Breast epithelium (tissue), 3 donors: Measurements from ENCODE around the gene DAB2IP.

Experiments
- POLR2A ChIP-seq: fragments of 450-650 bp; IDR thresholded peaks from one replicate; pipeline ENCODE4 v1.6.1; 2016; ENCODE audit warnings: antibody characterized with exemption, mild to moderate bottlenecking, moderate library complexity
- TF ChIP-seq, protein P1 (sequence below), 3 donors: fragments of 450-650 bp; IDR thresholded peaks; one replicate each; pipeline ENCODE4 v1.5.1; 2016 to 2017; ENCODE audit warnings: antibody characterized with exemption in 3 of 3, mild to moderate bottlenecking in 3 of 3, moderate library complexity in 3 of 3

DNA sequence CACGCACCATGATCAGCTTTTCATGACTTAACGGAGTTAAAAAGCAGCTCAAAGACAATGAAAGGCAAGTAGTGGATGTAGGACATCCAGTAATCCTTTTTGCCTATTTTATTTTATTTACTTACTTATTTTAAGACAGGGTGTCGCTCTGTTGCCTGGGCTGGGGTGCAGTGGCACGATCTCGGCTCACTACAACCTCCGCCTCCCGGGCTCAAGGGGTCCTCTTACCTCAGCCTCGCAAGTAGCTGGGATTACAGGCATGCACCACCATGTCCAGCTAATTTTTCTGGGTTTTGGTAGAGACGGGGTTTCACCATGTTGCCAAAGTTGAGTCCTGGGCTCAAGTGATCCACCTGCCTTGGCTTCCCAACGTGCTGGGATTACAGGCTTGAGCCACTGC, 148.9 kb downstream of the DAB2IP start:
- TF ChIP-seq, protein P1, sequence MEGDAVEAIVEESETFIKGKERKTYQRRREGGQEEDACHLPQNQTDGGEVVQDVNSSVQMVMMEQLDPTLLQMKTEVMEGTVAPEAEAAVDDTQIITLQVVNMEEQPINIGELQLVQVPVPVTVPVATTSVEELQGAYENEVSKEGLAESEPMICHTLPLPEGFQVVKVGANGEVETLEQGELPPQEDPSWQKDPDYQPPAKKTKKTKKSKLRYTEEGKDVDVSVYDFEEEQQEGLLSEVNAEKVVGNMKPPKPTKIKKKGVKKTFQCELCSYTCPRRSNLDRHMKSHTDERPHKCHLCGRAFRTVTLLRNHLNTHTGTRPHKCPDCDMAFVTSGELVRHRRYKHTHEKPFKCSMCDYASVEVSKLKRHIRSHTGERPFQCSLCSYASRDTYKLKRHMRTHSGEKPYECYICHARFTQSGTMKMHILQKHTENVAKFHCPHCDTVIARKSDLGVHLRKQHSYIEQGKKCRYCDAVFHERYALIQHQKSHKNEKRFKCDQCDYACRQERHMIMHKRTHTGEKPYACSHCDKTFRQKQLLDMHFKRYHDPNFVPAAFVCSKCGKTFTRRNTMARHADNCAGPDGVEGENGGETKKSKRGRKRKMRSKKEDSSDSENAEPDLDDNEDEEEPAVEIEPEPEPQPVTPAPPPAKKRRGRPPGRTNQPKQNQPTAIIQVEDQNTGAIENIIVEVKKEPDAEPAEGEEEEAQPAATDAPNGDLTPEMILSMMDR (IDR thresholded peaks at IDR 0.05): no peak
- no peak for TF ChIP-seq POLR2A
